K562 (cell line): ENCODE measurements around the gene MYO1A. TPM values are rescaled to one million over a fixed set of nuclear protein-coding genes. Genes with fewer than 3 reads are reported as not detected.
A peak's percentile ranks its signal among the peaks of the same experiment; 100 is the strongest.

Experiments used
- C11orf30 ChIP-seq: fragments of 450-650 bp; IDR thresholded peaks from 2 replicates; pipeline ENCODE4 v1.6.1; 2016; ENCODE audit warnings: low read depth, mild to moderate bottlenecking
- FOXJ3 ChIP-seq: sonication (generic); formaldehyde crosslinking; IDR thresholded peaks from 2 replicates; pipeline ENCODE4 v1.4.0; 2020; ENCODE audit warnings: mild to moderate bottlenecking, missing genetic modification reagents
- FUS ChIP-seq: fragments of 200-400 bp; formaldehyde crosslinking; optimal IDR thresholded peaks from 2 replicates; pipeline ENCODE3; 2017; ENCODE audit warnings: low read depth, low read length
- HNRNPLL ChIP-seq: fragments of 200-400 bp; formaldehyde crosslinking; IDR thresholded peaks from 2 replicates; pipeline ENCODE4 v1.6.1; 2017; ENCODE audit warnings: low read length, low read depth, mild to moderate bottlenecking; ENCODE audit not compliant: poor library complexity, severe bottlenecking
- KLF13 ChIP-seq: fragments of 450-650 bp; IDR thresholded peaks from 2 replicates; pipeline ENCODE4 v1.6.1; 2016; ENCODE audit warnings: missing genetic modification characterization, low read depth, mild to moderate bottlenecking, missing compliant biosample characterization, moderate library complexity, borderline replicate concordance
- PHB2 ChIP-seq: fragments of 450-650 bp; IDR thresholded peaks from 2 replicates; pipeline ENCODE4 v1.6.1; 2017; ENCODE audit warnings: low read depth
- SMARCA4 ChIP-seq: fragments of 450-650 bp; IDR thresholded peaks from 2 replicates; pipeline ENCODE4 v1.6.1; 2016
- SPI1 ChIP-seq: IDR thresholded peaks from 2 replicates; pipeline ENCODE4 v1.6.1; 2011; ENCODE audit warnings: low read depth, low read length, control low read depth, borderline replicate concordance
- TARDBP ChIP-seq: fragments of 450-650 bp; IDR thresholded peaks from 2 replicates; pipeline ENCODE4 v1.6.1; 2016
- ZEB2 ChIP-seq: fragments of 450-650 bp; IDR thresholded peaks from 2 replicates; pipeline ENCODE4 v1.6.1; 2016
- polyA plus RNA-seq, 8 experiments: library from polyadenylated mRNA; depleted of rRNA in 4 of 8; stranded (reverse) in 5 of 8; unstranded in 3 of 8; fragments of >200 nt; fragmentation: Nextera tagmentation in 2 of 8; fragmentation: Illumina TruSeq in 1 of 8; extraction: Ambion mirVana in 2 of 8; extraction: Trizol in 1 of 8; gene quantifications; 2 replicates each; pipeline versions ENCODE4 v1.2.1 to v1.2.3, GENCODE V29; 2011 to 2014; ENCODE audit warnings: inconsistent platforms in 1 of 8, missing spikeins in 1 of 8
- total RNA-seq, 7 experiments: library from RNA; depleted of rRNA in 6 of 7; stranded (reverse); fragments of >200 nt in 6 of 7; fragmentation: Illumina TruSeq in 2 of 7; extraction: Trizol in 2 of 7; gene quantifications; 2 replicates each; pipeline versions ENCODE4 v1.2.1 to v1.2.3, GENCODE V29; 2011 to 2021; ENCODE audit warnings: low replicate concordance in 1 of 7
- TF ChIP-seq, protein P1 (sequence below): IDR thresholded peaks from 2 replicates; pipeline ENCODE4 v1.6.1; 2014; ENCODE audit warnings: antibody characterized with exemption
- TF ChIP-seq, protein P2 (sequence below): fragments of 250-450 bp; sonication (Bioruptor Pico); IDR thresholded peaks from 2 replicates; pipeline ENCODE4 v1.4.0; 2020; ENCODE audit warnings: mild to moderate bottlenecking
- TF ChIP-seq, protein P3 (sequence below): fragments of 450-650 bp; IDR thresholded peaks from 2 replicates; pipeline ENCODE4 v1.6.1; 2016
- TF ChIP-seq, protein P4 (sequence below): sonication (generic); formaldehyde crosslinking; IDR thresholded peaks from 2 replicates; pipeline ENCODE4 v1.8.1; 2023; ENCODE audit warnings: missing genetic modification reagents, mild to moderate bottlenecking, borderline replicate concordance

The MYO1A gene
- total and polyA plus RNA-seq, 9 of the 15 experiments (the other 6 are each of a cell fraction or from before 2014, with no cell fraction given) = 0.03 to 0.29 (median 0.14) TPM; not detected in 2

DNA sequence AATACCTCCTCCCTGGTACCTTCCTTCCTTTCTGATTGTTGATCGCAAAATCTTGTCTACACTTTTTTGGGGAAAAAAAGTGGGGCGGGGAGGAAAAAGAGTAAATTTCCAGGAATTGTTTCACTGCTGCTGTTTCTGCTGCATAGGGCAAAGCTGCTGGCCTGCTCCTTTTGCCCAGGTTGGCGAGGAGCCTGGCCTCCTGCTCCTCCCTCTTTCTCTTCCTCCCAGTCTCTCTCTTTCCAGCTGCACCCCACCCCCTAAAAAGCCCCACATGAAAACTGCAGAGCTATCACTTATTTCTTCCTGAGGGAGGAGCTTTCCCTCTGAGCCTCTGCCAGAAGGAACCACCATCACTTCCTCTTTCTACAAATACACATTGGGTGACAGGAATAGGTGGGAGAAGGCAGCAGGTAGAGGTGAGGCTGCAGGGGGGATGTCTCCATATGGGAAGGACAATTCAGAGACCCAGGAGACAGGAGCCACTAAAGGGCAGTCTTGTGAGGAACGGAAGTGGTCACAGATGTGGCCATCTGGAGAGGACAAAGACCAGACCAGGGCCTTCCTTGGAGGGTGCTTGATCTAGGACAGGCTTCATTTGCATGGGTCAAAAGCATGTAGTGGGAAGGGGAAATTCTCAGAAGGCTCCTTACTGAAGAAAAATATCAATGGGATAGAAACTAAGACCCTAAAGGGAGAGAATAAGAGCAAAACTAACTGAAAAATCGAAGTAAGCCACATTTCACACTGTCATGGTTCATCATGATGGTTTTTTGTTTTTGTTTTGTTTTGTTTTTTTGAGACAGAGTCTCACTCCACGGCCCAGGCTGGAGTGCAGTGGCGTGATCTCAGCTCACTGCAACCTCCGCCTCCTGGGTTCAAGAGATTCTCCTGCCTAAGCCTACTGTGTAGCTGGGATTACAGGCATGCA, 58.3 kb downstream of the MYO1A start (continued):
- TF ChIP-seq, protein P1, sequence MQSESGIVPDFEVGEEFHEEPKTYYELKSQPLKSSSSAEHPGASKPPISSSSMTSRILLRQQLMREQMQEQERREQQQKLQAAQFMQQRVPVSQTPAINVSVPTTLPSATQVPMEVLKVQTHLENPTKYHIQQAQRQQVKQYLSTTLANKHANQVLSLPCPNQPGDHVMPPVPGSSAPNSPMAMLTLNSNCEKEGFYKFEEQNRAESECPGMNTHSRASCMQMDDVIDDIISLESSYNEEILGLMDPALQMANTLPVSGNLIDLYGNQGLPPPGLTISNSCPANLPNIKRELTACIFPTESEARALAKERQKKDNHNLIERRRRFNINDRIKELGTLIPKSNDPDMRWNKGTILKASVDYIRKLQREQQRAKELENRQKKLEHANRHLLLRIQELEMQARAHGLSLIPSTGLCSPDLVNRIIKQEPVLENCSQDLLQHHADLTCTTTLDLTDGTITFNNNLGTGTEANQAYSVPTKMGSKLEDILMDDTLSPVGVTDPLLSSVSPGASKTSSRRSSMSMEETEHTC = no peak
- TF ChIP-seq SPI1 (peak; percentile 100), C11orf30 (peak; percentile 88), ZEB2 (peak; percentile 21), TARDBP (no peak), FUS (no peak), HNRNPLL (no peak), KLF13 (tag) (no peak), FOXJ3 (CRISPR knock-in tag) (no peak), PHB2 (no peak), SMARCA4 (peak; percentile 60)
- TF ChIP-seq, protein P2, sequence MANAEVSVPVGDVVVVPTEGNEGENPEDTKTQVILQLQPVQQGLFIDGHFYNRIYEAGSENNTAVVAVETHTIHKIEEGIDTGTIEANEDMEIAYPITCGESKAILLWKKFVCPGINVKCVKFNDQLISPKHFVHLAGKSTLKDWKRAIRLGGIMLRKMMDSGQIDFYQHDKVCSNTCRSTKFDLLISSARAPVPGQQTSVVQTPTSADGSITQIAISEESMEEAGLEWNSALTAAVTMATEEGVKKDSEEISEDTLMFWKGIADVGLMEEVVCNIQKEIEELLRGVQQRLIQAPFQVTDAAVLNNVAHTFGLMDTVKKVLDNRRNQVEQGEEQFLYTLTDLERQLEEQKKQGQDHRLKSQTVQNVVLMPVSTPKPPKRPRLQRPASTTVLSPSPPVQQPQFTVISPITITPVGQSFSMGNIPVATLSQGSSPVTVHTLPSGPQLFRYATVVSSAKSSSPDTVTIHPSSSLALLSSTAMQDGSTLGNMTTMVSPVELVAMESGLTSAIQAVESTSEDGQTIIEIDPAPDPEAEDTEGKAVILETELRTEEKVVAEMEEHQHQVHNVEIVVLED (CRISPR knock-in tag) = no peak
- TF ChIP-seq, protein P3, sequence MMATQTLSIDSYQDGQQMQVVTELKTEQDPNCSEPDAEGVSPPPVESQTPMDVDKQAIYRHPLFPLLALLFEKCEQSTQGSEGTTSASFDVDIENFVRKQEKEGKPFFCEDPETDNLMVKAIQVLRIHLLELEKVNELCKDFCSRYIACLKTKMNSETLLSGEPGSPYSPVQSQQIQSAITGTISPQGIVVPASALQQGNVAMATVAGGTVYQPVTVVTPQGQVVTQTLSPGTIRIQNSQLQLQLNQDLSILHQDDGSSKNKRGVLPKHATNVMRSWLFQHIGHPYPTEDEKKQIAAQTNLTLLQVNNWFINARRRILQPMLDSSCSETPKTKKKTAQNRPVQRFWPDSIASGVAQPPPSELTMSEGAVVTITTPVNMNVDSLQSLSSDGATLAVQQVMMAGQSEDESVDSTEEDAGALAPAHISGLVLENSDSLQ = peak; percentile 35; the same call in 1 of the 2 replicates
- TF ChIP-seq, protein P4, sequence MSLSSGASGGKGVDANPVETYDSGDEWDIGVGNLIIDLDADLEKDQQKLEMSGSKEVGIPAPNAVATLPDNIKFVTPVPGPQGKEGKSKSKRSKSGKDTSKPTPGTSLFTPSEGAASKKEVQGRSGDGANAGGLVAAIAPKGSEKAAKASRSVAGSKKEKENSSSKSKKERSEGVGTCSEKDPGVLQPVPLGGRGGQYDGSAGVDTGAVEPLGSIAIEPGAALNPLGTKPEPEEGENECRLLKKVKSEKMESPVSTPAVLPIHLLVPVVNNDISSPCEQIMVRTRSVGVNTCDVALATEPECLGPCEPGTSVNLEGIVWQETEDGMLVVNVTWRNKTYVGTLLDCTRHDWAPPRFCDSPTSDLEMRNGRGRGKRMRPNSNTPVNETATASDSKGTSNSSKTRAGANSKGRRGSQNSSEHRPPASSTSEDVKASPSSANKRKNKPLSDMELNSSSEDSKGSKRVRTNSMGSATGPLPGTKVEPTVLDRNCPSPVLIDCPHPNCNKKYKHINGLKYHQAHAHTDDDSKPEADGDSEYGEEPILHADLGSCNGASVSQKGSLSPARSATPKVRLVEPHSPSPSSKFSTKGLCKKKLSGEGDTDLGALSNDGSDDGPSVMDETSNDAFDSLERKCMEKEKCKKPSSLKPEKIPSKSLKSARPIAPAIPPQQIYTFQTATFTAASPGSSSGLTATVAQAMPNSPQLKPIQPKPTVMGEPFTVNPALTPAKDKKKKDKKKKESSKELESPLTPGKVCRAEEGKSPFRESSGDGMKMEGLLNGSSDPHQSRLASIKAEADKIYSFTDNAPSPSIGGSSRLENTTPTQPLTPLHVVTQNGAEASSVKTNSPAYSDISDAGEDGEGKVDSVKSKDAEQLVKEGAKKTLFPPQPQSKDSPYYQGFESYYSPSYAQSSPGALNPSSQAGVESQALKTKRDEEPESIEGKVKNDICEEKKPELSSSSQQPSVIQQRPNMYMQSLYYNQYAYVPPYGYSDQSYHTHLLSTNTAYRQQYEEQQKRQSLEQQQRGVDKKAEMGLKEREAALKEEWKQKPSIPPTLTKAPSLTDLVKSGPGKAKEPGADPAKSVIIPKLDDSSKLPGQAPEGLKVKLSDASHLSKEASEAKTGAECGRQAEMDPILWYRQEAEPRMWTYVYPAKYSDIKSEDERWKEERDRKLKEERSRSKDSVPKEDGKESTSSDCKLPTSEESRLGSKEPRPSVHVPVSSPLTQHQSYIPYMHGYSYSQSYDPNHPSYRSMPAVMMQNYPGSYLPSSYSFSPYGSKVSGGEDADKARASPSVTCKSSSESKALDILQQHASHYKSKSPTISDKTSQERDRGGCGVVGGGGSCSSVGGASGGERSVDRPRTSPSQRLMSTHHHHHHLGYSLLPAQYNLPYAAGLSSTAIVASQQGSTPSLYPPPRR (CRISPR knock-in tag) = no peak
